Activated CD8-positive, alpha-beta T cell treated with anti-CD3 and anti-CD28 coated beads for 36 hours (primary cell): ENCODE results near the gene FCER1G. TPM values are rescaled to one million over a fixed set of nuclear protein-coding genes. Genes with fewer than 3 reads are reported as not detected.
A peak's percentile ranks its signal among the peaks of the same experiment; 100 is the strongest.

ENCODE experiments used
- ATAC-seq: fragments of 200-7000 bp; cut with Tn5 transposase; one replicate; pipeline ENCODE4 v1.10.0; 2021; ENCODE audit warnings: mild to moderate bottlenecking, moderate library complexity
- CTCF ChIA-PET: fragments of 350-600 bp; sonication (Branson Sonifier 250); formaldehyde crosslinking; loops from one replicate; lab custom pipeline; 2021; ENCODE audit warnings: antibody characterized with exemption; lab: Charles Lee
- POLR2A ChIA-PET: fragments of 350-600 bp; sonication (Branson Sonifier 250); formaldehyde crosslinking; loops from one replicate; lab custom pipeline; 2021; ENCODE audit warnings: antibody characterized with exemption; lab: Charles Lee
- DNase-seq: peaks from one replicate; pipeline ENCODE4 v3.0.0-alpha.2; 2020
- H3K27ac Mint-ChIP-seq: one replicate; pipeline ENCODE4 v1.8.0; 2021; ENCODE audit warnings: mild to moderate bottlenecking, mixed read lengths
- H3K27me3 Mint-ChIP-seq: one replicate; pipeline ENCODE4 v1.8.0; 2021; ENCODE audit warnings: mixed read lengths
- H3K36me3 Mint-ChIP-seq: one replicate; pipeline ENCODE4 v1.8.0; 2021; ENCODE audit warnings: low read depth, mixed read lengths
- H3K4me1 Mint-ChIP-seq: one replicate; pipeline ENCODE4 v1.8.0; 2021; ENCODE audit warnings: low read depth, mixed read lengths
- H3K4me3 Mint-ChIP-seq: one replicate; pipeline ENCODE4 v1.8.0; 2021; ENCODE audit warnings: mild to moderate bottlenecking, moderate library complexity, mixed read lengths
- H3K9me3 Mint-ChIP-seq: one replicate; pipeline ENCODE4 v1.8.0; 2021; ENCODE audit warnings: mixed read lengths
- intact Hi-C: fragments of 100-400 bp; cut with micrococcal nuclease; formaldehyde crosslinking; loops from one replicate; pipeline ENCODE4 v1.10.0; 2022
- total RNA-seq, 2 experiments: library from RNA; stranded (reverse); gene quantifications; one replicate each; pipeline ENCODE4 v1.2.3, GENCODE V29; 2021
- TF ChIP-seq, protein P1 (sequence below): fragments of 200-600 bp; IDR thresholded peaks from one replicate; pipeline ENCODE4 v1.8.0; 2022; ENCODE audit warnings: antibody characterized with exemption, mild to moderate bottlenecking

Gene FCER1G
- total RNA-seq, 2 experiments from 2014 or later, result 0.60 to 0.81 TPM

DNA sequence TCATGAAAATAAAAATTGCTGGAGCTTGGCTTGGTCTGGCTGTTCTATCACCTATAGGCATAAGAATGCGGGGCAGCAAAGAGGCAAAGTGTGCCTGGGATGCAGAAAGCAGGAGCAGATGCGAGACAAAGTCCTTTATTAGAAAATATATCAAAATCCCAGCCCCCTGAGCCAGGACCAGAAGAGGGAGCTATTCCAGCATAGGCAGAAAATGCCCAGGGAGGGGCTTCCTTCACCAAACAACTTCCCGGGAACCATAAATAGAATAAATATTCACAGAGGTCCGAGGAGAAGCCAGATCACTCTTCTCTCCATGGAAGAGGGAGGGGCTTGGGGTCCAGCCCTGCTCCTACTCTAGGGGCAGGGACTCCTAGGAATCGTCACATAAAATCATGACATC, 43.9 kb upstream of the FCER1G start:
- DNase-seq, result no peak
- ChIA-PET POLR2A (interaction anchor here (0.8 to 1.7 kb wide), 4 partner anchors 9 to 44 kb away, joined by 4 to 9 read pairs (median 4); partner anchors contain the start of genes NDUFS2 and USP21), CTCF (interaction anchor here (2.5 kb wide), 1 partner anchor 211 kb away, joined by 8 read pairs; no protein-coding TSS in a partner anchor)
- no peak overlapping the region for H3K4me3 Mint-ChIP-seq
- H3K27ac Mint-ChIP-seq, result no peak overlapping the region
- intact Hi-C loops, result no loop called here
- no peaks in the 10 kb centered on the region for H3K9me3 Mint-ChIP-seq
- TF ChIP-seq, protein P1, sequence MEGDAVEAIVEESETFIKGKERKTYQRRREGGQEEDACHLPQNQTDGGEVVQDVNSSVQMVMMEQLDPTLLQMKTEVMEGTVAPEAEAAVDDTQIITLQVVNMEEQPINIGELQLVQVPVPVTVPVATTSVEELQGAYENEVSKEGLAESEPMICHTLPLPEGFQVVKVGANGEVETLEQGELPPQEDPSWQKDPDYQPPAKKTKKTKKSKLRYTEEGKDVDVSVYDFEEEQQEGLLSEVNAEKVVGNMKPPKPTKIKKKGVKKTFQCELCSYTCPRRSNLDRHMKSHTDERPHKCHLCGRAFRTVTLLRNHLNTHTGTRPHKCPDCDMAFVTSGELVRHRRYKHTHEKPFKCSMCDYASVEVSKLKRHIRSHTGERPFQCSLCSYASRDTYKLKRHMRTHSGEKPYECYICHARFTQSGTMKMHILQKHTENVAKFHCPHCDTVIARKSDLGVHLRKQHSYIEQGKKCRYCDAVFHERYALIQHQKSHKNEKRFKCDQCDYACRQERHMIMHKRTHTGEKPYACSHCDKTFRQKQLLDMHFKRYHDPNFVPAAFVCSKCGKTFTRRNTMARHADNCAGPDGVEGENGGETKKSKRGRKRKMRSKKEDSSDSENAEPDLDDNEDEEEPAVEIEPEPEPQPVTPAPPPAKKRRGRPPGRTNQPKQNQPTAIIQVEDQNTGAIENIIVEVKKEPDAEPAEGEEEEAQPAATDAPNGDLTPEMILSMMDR, result no peak
- no peak for ATAC-seq
- peaks cover 33% of the 10 kb centered on the region for H3K4me1 Mint-ChIP-seq
- H3K36me3 Mint-ChIP-seq, result peaks cover 27% of the 10 kb centered on the region
- no peaks in the 10 kb centered on the region for H3K27me3 Mint-ChIP-seq

GRCh38 chr1:161171696-161172095, 43.4 kb upstream of the FCER1G start:
- DNase-seq (no peak), ATAC-seq (no peak)
- H3K4me1 Mint-ChIP-seq, result peaks cover 38% of the 10 kb centered on the region
- TF ChIP-seq, protein P1, result no peak
- no peak overlapping the region for H3K27ac Mint-ChIP-seq
- H3K36me3 Mint-ChIP-seq, result peaks cover 32% of the 10 kb centered on the region
- no peaks in the 10 kb centered on the region for H3K27me3 Mint-ChIP-seq
- intact Hi-C loops, result no loop called here
- no peaks in the 10 kb centered on the region for H3K9me3 Mint-ChIP-seq
- ChIA-PET CTCF (no interaction called here), POLR2A (interaction anchor here (0.8 to 1.6 kb wide), 3 partner anchors 8 to 44 kb away, joined by 4 to 9 read pairs (median 4); partner anchors contain the start of gene USP21)
- H3K4me3 Mint-ChIP-seq, result no peak overlapping the region

GRCh38 chr1:161172349-161172748, 42.7 kb upstream of the FCER1G start:
- intact Hi-C loops, result no loop called here

DNA sequence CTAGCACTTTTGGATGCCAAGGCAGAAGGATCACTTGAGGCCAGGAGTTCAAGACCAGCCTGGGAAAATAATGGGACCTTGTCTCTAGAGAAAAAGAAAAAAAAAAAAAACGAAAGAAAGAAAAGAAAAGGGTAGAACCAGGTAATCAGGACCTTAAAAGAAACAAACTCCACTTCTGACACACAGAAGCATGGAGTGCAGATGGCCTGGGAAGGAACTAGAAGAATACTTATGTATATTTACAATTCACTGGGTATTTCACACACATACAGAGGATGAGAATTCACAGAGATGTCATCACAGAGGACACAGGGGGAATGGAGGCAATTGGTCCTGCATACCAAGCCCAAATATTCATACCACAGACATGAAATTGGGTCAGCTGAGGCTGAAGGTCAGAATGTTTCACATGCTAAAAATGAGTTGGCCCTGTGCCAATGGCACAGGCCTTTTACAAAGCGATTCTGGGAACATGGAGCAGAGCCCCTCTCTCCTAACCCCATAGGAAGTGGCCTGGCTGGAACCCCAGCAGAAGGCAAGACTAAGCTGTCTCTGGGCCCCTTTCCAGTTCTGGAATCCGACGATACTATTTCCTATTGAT, 42.2 kb upstream of the FCER1G start:
- H3K27ac Mint-ChIP-seq, result peak overlapping the region; percentile 51
- H3K9me3 Mint-ChIP-seq, result no peaks in the 10 kb centered on the region
- ChIA-PET CTCF (no interaction called here), POLR2A (no interaction called here)
- intact Hi-C loops, result no loop called here
- peaks cover 36% of the 10 kb centered on the region for H3K4me1 Mint-ChIP-seq
- peaks cover 32% of the 10 kb centered on the region for H3K36me3 Mint-ChIP-seq
- TF ChIP-seq, protein P1, result no peak
- DNase-seq, result no peak
- ATAC-seq, result no peak
- H3K4me3 Mint-ChIP-seq, result no peak overlapping the region
- no peaks in the 10 kb centered on the region for H3K27me3 Mint-ChIP-seq

More at GRCh38 chr1:161172349-161172748, 42.7 kb upstream of the FCER1G start:
- TF ChIP-seq, protein P1, result no peak
- ChIA-PET POLR2A (interaction anchor here (1.2 kb wide), 1 partner anchor 8 kb away, joined by 4 read pairs; no protein-coding TSS in a partner anchor), CTCF (no interaction called here)
- ATAC-seq, result no peak
- peaks cover 32% of the 10 kb centered on the region for H3K36me3 Mint-ChIP-seq
- H3K4me1 Mint-ChIP-seq, result peaks cover 34% of the 10 kb centered on the region
- H3K4me3 Mint-ChIP-seq, result no peak overlapping the region
- no peak for DNase-seq
- no peaks in the 10 kb centered on the region for H3K9me3 Mint-ChIP-seq
- H3K27ac Mint-ChIP-seq, result peak overlapping the region; percentile 51
- no peaks in the 10 kb centered on the region for H3K27me3 Mint-ChIP-seq

GRCh38 chr1:161173711-161174110, 41.4 kb upstream of the FCER1G start:
- H3K27me3 Mint-ChIP-seq, result no peaks in the 10 kb centered on the region
- peaks cover 32% of the 10 kb centered on the region for H3K36me3 Mint-ChIP-seq
- ATAC-seq (no peak), DNase-seq (no peak)
- TF ChIP-seq, protein P1, result no peak
- no peaks in the 10 kb centered on the region for H3K9me3 Mint-ChIP-seq
- no peak overlapping the region for H3K4me3 Mint-ChIP-seq
- peaks cover 36% of the 10 kb centered on the region for H3K4me1 Mint-ChIP-seq
- ChIA-PET CTCF (no interaction called here), POLR2A (no interaction called here)
- intact Hi-C loops, result no loop called here
- no peak overlapping the region for H3K27ac Mint-ChIP-seq
